Activated CD8-positive, alpha-beta memory T cell treated with anti-CD3 and anti-CD28 coated beads for 1 hour (primary cell): ENCODE results near the gene UBR4.

Experiments used
- DNase-seq, 2 donors: peaks; one replicate each; pipeline ENCODE4 v3.0.0-alpha.2; 2020; ENCODE audit warnings: low read depth in 1 of 2; ENCODE audit errors: extremely low read depth in 1 of 2

UBR4 gene

GRCh38 chr1:19096990-19097389 lies 113.1 kb downstream of the UBR4 start:
- no peak for DNase-seq

DNA sequence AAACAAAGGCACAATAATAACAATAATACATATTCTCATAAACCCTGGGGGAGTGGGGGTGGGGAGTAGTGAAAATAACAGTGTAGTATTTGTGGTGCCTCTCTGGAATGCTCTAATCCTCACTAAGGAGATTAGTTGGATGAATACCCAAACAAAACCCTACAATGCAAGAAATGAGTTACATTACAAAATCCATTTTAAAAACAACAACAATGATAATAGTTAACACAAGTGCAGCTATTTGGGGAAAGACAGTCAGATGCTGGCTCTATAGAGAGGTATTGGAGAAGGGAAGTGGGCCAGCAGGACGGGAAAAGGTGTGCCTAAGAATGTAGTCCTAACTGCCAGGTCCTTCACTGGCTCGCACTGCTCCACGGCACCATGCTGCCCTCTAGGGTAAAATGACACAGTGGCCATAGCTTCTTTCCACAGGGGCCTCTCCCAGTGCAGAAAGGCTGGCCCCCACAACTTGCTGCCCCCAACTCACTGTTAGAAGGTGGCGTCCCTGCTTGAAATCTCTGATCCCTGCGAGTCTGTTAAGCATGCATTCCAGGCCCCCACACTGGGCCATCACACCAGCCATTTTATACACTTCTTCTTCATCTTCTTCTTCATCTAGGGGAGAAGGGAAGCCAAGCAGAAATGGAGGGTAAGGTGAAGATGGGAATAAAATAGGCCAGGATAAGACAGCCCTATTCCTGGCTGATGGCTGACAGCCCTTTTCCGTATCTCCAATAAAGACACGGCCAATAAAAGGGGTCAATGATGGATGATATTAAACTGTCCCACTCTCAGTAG lies 113.8 kb downstream of the UBR4 start:
- DNase-seq: no peak

- DNase-seq: no peak
Measured at GRCh38 chr1:19091196-19091953, 118.7 kb downstream of the UBR4 start.

DNA sequence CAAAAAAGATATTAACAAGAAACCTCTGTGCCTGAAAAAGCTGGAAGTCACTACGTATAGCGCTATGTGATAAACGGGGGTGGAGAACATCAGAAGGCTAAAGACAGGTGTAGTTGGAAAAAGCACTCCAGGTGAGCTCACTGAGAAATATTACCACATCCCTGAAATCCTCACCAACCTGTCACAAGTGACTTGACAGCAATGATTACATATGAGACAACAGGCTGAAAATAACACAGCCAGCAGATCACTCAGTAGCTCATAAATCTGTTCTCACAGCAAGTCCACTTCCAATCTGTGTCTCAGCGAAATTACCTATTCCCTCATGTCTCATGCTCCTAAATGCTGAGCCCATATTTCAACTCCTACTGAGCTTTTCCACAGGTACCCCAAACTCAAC lies 120.5 kb downstream of the UBR4 start:
- no peak for DNase-seq

- no peak for DNase-seq
Measured at GRCh38 chr1:19088717-19089442, 121.2 kb downstream of the UBR4 start.

DNA sequence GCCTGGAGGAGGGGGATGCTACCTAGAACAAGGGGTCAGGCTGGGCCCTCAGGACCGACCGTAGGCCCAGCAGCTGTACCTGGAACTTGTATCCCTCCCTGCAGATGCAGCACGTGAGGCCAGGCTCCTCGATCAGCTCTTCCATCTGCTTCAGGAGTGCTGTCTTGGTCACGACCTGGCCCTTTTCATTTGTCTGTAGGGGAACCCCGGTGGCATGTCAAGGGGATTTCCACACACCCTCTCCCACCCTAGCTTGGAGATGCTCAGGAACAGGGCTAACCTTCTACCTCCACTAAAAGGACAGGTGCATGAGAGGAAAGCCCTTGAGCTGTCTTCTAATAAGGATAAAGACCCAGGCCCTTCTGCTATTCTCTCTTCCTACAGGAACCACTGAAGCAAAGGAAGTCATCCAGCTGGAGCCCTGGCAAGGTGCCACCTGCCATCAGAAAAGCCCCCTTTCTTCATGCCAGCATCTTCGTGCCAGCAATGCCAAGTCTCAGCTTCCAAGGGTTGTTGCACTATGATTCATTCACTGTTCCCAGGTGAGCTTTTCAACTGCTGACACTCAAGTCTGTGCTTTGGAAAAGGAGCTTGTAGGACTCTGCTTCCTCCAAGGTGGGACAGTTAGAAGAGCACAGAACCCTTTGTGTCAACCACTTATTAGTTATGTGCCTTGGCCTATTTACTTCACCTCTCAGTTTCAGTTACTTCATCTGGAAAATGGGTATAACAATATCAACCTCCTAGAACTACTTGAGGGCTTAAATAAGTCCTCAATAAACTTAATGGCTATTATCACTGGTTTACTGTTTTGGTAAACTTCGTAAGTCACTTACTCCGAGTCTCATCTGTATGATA lies 122.1 kb downstream of the UBR4 start:
- DNase-seq: no peak

DNA sequence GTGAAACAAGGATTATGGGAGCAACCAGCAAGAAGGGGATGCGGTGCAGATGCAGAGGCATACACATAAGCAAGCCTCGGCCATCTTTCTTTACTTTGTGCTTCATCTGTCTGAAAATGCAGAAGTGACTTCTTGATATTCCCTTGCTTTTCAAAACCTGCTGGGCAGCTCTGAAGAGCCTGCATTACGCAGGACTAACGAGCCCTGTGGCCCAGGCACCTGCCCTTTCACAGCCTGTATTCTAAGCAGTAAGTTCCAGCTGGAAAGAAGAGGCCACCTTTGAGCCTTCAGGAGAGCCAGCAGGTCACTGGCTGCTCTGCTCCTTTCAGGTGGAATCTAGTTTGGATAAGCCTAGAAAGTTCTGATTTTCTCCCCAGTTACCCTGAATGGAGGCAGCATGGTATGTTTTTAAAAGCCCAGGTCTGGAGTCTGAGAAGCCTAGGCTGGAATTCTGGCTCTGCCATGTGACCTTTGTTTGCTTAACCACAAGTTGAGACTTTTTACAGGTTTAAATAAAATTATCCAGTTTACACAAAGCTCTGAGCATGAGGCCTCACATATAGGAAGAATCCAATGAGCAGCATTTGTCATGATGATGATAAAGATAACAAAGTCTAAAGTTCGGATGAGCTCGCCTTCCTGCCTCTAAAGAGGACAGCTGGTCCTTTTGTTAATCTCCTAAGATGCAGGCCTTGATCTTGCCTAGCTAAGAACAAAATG lies 122.9 kb downstream of the UBR4 start:
- DNase-seq: no peak

DNA sequence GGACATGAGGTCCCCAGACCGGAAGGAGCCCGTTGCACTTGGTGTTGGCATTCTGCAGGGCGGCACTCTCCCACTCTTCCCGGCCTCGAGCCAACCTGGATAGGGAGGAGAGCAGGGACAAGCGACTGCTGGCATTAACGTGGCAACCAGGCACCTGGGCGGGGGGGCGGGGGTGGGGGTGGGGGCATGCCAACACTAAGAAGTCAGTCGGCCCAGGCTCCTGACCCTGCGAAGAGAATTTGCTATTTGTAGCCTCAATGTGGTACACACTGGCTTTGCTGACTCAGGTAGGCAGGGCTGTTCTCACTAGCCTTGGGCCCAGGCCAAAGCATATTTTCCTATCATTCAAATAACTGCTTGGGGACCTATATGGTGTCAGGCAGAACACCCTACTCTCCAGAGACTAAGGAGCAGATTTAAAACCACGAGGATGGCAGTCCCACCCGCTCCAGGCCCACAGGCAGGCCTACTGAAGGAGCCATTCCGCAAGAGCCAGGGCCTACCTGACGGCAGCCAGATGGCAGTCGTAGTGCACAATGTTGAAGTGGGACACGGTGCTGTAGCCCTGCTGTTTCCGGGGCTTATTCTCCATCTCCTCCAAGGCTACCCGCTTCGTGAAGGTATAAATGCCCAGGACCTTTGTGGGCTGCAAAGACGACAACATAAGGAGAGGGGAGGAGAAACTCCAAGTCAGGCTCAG lies 123.7 kb downstream of the UBR4 start:
- no peak for DNase-seq

DNA sequence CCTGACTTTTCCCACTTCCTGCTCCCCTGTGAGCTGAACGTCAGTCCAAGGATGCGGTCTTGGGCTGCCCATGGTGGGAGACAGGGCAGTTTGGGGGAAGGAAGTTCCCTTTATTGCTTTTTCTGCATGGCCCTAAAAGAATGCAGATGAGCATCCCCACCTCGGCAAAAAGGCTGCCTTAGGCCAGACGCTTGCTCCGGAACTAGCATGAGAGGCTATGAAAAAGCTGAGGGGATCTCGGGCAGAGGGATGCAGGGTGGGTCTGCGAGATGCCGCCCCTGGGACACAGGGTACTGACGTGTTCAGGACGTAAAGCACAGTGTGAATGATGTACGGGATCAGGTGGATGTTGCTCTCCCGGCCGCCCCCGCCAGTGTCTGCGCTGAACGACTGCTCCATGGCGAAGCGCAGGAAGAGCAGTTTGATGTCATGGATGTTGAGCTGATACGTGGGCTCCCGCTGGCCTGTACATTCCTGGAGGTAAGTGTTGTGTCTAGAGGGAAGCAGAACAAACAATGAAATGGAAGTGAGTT lies 125.8 kb downstream of the UBR4 start:
- DNase-seq: no peak

- DNase-seq: no peak
Measured at GRCh38 chr1:19083081-19083480, 127.0 kb downstream of the UBR4 start.

DNA sequence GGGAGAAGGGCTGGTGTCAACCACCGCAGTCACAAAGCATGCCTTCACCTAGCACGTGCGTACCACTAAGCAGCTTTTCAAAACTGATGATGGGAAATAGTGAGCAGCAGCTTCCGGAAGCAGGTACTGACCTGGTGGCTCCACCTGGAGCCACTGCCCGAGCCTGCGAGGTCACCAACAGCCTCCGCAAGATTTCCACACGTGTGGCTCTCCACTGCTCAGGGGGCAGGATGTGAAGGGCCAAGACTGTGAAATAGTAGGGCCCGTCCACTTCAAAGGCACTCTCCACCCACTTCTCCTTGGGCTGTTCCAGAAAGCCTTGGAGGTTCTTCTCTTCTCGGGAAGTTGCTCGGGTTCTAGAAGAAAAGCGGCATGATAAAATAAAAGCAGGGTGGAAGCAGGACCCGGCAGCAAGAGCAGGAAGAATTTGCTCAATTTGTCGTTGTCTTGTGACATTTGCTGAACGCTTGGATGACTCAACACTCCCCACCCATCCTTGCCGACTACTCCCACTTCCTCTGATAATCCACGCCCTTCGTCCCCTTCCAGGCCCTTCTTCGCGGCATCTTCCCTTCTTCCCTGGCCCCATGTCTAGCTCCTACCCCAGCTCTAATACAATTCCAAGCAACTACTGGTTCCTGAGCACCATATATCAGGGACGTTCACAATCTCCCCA lies 128.7 kb downstream of the UBR4 start:
- DNase-seq: no peak

DNA sequence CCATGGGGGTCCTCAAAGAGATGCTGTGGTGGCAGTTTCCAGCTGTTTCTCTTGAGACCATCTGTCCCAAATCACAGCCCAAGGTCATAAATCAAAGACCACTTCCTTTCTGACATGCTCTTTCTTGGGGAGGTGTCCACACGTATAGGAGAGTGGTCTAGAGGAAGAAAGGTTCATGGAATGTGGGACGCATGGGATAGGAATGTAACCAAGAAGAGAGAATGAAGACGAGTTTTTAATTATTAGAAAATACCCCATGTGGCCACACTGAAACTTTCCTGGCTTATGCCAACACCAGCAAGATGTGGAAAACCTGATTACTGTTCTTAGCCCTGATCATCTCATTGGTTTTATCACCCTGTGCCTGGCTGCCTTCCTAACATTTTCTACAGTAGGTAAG lies 129.3 kb downstream of the UBR4 start:
- no peak for DNase-seq

GRCh38 chr1:19079541-19080472 lies 130.3 kb downstream of the UBR4 start:
- DNase-seq: no peak

DNA sequence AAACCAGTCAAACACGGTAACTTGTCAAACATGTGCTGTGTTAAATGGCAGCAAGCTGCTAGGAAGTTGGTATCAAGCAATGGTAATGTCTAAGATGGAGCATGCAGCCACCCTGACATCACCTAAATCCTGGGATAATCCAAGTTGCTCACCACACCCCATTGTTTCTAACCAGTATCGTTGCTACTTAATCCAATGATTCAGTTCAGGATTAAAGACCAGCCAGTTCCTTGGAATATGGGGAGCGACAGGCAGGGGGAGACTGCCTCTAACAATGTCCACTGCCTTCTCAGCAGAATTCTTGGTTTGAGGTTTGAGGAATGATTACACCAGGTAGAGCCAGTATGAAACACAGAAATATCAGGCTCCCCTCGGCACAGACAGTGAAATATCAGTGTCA lies 131.5 kb downstream of the UBR4 start:
- no peak for DNase-seq

DNA sequence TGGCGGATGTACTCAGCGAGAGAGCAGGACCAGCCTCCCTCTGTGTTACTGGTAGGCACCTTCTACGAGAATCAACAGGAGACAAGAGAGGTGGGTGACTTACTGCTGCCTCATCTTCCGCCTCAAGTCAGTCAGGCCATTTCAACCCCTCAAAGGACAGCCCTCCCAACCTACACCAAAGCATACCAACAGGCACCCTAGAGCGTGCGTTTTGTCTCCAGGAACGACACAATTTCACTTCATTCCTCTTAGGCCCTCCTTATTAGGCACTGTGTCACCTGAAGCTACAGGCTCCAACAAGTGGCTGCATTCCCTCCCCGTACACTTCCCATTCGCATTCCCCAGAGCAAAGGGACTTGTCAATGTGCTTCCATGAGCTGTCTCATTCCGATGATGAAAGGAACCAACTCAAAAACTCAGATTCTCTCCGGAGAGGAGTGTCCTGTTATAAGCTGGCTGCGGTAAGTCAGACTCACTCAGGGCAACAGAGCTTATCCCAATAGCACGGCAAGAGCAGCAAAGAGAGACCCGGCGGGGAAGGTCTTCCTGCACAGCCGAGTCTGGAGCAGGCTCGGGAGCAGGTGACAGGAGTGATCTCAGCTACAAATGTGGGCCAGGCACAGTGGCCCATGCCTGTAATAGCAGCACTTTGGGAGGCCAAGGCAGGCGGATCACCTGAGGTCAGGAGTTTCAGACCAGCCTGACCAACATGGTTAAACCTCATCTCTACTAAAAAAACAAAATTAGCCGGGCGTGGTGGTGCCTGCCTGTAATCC lies 133.0 kb downstream of the UBR4 start:
- no peak for DNase-seq

- no peak for DNase-seq
Measured at GRCh38 chr1:19074902-19075721, 135.0 kb downstream of the UBR4 start.
